H1 (cell line): ENCODE measurements around the gene CTSW. TPM values are rescaled to one million over a fixed set of nuclear protein-coding genes. Genes with fewer than 3 reads are reported as not detected.

Experiments used
- CTCF ChIA-PET: fragments of 300-600 bp; sonication (Branson Sonifier 250); formaldehyde crosslinking; loops from one replicate; lab custom pipeline; 2021; ENCODE audit not compliant: partially characterized antibody; lab: Charles Lee
- POLR2A ChIA-PET: fragments of 300-600 bp; sonication (Branson Sonifier 250); formaldehyde crosslinking; loops from one replicate; lab custom pipeline; 2021; ENCODE audit warnings: inconsistent platforms; ENCODE audit not compliant: partially characterized antibody; lab: Charles Lee
- DNase-seq, 2 experiments: peaks; one replicate each; pipeline versions ENCODE4 v3.0.0 to v3.0.0-alpha.2; 2010 to 2022; ENCODE audit warnings: low spot score in 2 of 2, low read depth in 1 of 2, mixed read lengths in 1 of 2
- FAIRE-seq: peaks from 2 replicates; lab custom pipeline; 2011; peaks lifted over from hg19 to GRCh38; lab: Jason Lieb, UNC
- H2AFZ ChIP-seq: 2 replicates; pipeline ENCODE4 v1.8.1; 2012; ENCODE audit warnings: low read length, inconsistent platforms
- H2AK5ac ChIP-seq: 2 replicates; pipeline ENCODE4 v1.6.1; 2013; ENCODE audit warnings: low read depth, low read length
- H2BK120ac ChIP-seq: replicated peaks from 2 replicates; pipeline ENCODE3; 2013; ENCODE audit warnings: low read depth, low read length, inconsistent platforms
- H2BK12ac ChIP-seq: 2 replicates; pipeline ENCODE4 v1.6.1; 2013; ENCODE audit warnings: low read depth, low read length
- H2BK15ac ChIP-seq: 2 replicates; pipeline ENCODE4 v1.6.1; 2013; ENCODE audit warnings: low read length
- H2BK20ac ChIP-seq: 2 replicates; pipeline ENCODE4 v1.6.1; 2013; ENCODE audit warnings: low read length
- H2BK5ac ChIP-seq: 2 replicates; pipeline ENCODE4 v1.6.1; 2013; ENCODE audit warnings: low read depth, low read length
- H3K14ac ChIP-seq: 2 replicates; pipeline ENCODE4 v1.6.1; 2013; ENCODE audit warnings: inconsistent platforms; ENCODE audit not compliant: insufficient read length
- H3K18ac ChIP-seq: 2 replicates; pipeline ENCODE4 v1.6.1; 2013; ENCODE audit warnings: low read length; ENCODE audit errors: extremely low read depth
- H3K23ac ChIP-seq: 2 replicates; pipeline ENCODE4 v1.6.1; 2013; ENCODE audit warnings: inconsistent platforms; ENCODE audit not compliant: insufficient read length
- H3K23me2 ChIP-seq: 2 replicates; pipeline ENCODE4 v1.6.1; 2013; ENCODE audit warnings: low read depth, low read length
- H3K27ac ChIP-seq: 2 replicates; pipeline ENCODE4 v1.6.1; 2011; ENCODE audit warnings: low read depth, low read length, inconsistent platforms
- H3K27me3 ChIP-seq, 4 experiments: replicated peaks in 1 of 4; 1 replicate in 1 of 4; 2 replicates in 3 of 4; pipeline versions ENCODE4 v1.6.1 to v1.8.1; 2011 to 2013; ENCODE audit warnings: low read length in 3 of 4, mild to moderate bottlenecking in 3 of 4, inconsistent platforms in 2 of 4, mixed read lengths in 2 of 4, moderate library complexity in 1 of 4; ENCODE audit not compliant: control insufficient read depth in 3 of 4, insufficient read depth in 3 of 4; ENCODE audit errors: extremely low read depth in 1 of 4
- H3K36me3 ChIP-seq, 4 experiments: 2 replicates each; pipeline versions ENCODE4 v1.6.1 to v1.8.1; 2011 to 2013; ENCODE audit warnings: mild to moderate bottlenecking in 4 of 4, low read length in 3 of 4, moderate library complexity in 2 of 4, control low read depth in 1 of 4, inconsistent platforms in 1 of 4; ENCODE audit not compliant: insufficient read depth in 4 of 4, control insufficient read depth in 2 of 4
- H3K4ac ChIP-seq: replicated peaks from 2 replicates; pipeline ENCODE3; 2013; ENCODE audit warnings: low read length, low read depth, mixed read lengths, inconsistent platforms; ENCODE audit not compliant: insufficient read length
- H3K4me1 ChIP-seq, 4 experiments: replicated peaks in 1 of 4; 1 replicate in 1 of 4; 2 replicates in 3 of 4; pipeline versions ENCODE4 v1.6.1 to v1.8.1; 2011 to 2013; ENCODE audit warnings: low read length in 3 of 4, inconsistent platforms in 2 of 4, mixed read lengths in 1 of 4; ENCODE audit not compliant: insufficient read depth in 4 of 4, control insufficient read depth in 3 of 4
- H3K4me2 ChIP-seq, 2 experiments: 2 replicates each; pipeline versions ENCODE4 v1.6.1 to v1.8.1; 2011 to 2013; ENCODE audit warnings: low read depth in 2 of 2, low read length in 2 of 2, control low read depth in 1 of 2, inconsistent platforms in 1 of 2, mild to moderate bottlenecking in 1 of 2; ENCODE audit not compliant: insufficient read depth in 1 of 2
- H3K4me3 ChIP-seq, 4 experiments: fragments of 200-600, 300-600 bp in 1 of 4; sonication (generic), shearing (Covaris generic), sonication (Bioruptor Twin) in 1 of 4; 2 replicates each; pipeline versions ENCODE4 v1.5.1 to v1.8.1; 2011 to 2016; ENCODE audit warnings: low read length in 4 of 4, low read depth in 3 of 4, control low read depth in 2 of 4, inconsistent platforms in 2 of 4, mild to moderate bottlenecking in 2 of 4, mixed read lengths in 1 of 4, moderate library complexity in 1 of 4; ENCODE audit not compliant: insufficient read depth in 2 of 4; ENCODE audit errors: extremely low read depth in 1 of 4
- H3K56ac ChIP-seq: replicated peaks from 2 replicates; pipeline ENCODE3; 2013; ENCODE audit warnings: low read depth, mild to moderate bottlenecking, mixed read lengths, low read length, inconsistent platforms; ENCODE audit not compliant: insufficient read length
- H3K79me1 ChIP-seq: 2 replicates; pipeline ENCODE4 v1.6.1; 2013; ENCODE audit warnings: low read depth, low read length, control low read depth
- H3K79me2 ChIP-seq, 2 experiments: 2 replicates each; pipeline versions ENCODE4 v1.6.1 to v1.8.1; 2012 to 2013; ENCODE audit warnings: low read length in 2 of 2, mild to moderate bottlenecking in 2 of 2, inconsistent platforms in 1 of 2; ENCODE audit not compliant: insufficient read depth in 2 of 2, control insufficient read depth in 1 of 2
- H3K9ac ChIP-seq, 4 experiments: replicated peaks in 1 of 4; 1 replicate in 1 of 4; 2 replicates in 3 of 4; pipeline versions ENCODE4 v1.6.1 to v1.8.1; 2011 to 2013; ENCODE audit warnings: low read depth in 3 of 4, low read length in 3 of 4, control low read depth in 2 of 4, mild to moderate bottlenecking in 2 of 4, moderate library complexity in 2 of 4, inconsistent platforms in 1 of 4; ENCODE audit errors: extremely low read depth in 1 of 4
- H3K9me3 ChIP-seq, 2 experiments: 2 replicates each; pipeline versions ENCODE4 v1.6.1 to v1.8.1; 2012 to 2013; ENCODE audit warnings: mild to moderate bottlenecking in 2 of 2, moderate library complexity in 2 of 2, control low read depth in 1 of 2, inconsistent platforms in 1 of 2, low read depth in 1 of 2, low read length in 1 of 2, mixed read lengths in 1 of 2; ENCODE audit not compliant: insufficient read depth in 2 of 2
- H4K20me1 ChIP-seq, 2 experiments: replicated peaks in 1 of 2; 2 replicates each; pipeline versions ENCODE3 to v1.8.1; 2011 to 2013; ENCODE audit warnings: inconsistent platforms in 2 of 2, low read length in 2 of 2, mild to moderate bottlenecking in 1 of 2; ENCODE audit not compliant: insufficient read depth in 2 of 2, control insufficient read depth in 1 of 2
- H4K5ac ChIP-seq: 2 replicates; pipeline ENCODE4 v1.6.1; 2013; ENCODE audit warnings: low read length, low read depth, mixed read lengths, inconsistent platforms; ENCODE audit not compliant: insufficient read length
- H4K8ac ChIP-seq: 2 replicates; pipeline ENCODE4 v1.8.0; 2013; ENCODE audit warnings: mild to moderate bottlenecking, moderate library complexity, low read length, inconsistent platforms; ENCODE audit not compliant: insufficient read depth; ENCODE audit errors: extremely low read depth
- H4K91ac ChIP-seq: replicated peaks from 2 replicates; pipeline ENCODE3; 2013; ENCODE audit warnings: low read length, mixed read lengths, inconsistent platforms; ENCODE audit not compliant: insufficient read length
- BACH1 ChIP-seq: IDR thresholded peaks from 2 replicates; pipeline ENCODE4 v1.6.1; 2012; ENCODE audit warnings: low read length, improper control_type of control experiment
- CBX8 ChIP-seq: fragments of 300-800, 300-1000 bp; sonication (generic); IDR thresholded peaks from 2 replicates; pipeline ENCODE4 v1.7.1; 2016; ENCODE audit warnings: low read depth, low read length, borderline replicate concordance
- CHD2 ChIP-seq: IDR thresholded peaks from 2 replicates; pipeline ENCODE4 v1.6.1; 2012; ENCODE audit warnings: low read length, improper control_type of control experiment
- CTBP2 ChIP-seq: IDR thresholded peaks from 2 replicates; pipeline ENCODE4 v1.7.0; 2011; ENCODE audit warnings: borderline replicate concordance, mild to moderate bottlenecking, moderate library complexity, mixed read lengths, low read length; ENCODE audit not compliant: insufficient read depth, insufficient read length
- RXRA ChIP-seq: IDR thresholded peaks from 2 replicates; pipeline ENCODE4 v1.6.1; 2011; ENCODE audit warnings: low read depth, mild to moderate bottlenecking, low read length, moderate library complexity; ENCODE audit not compliant: insufficient read depth
- SIN3A ChIP-seq, 2 experiments: IDR thresholded peaks in 1 of 2; conservative IDR thresholded peaks in 1 of 2; 2 replicates each; pipeline ENCODE4 v1.6.1; 2011 to 2012; ENCODE audit warnings: low read length in 2 of 2, improper control_type of control experiment in 1 of 2, low read depth in 1 of 2, mild to moderate bottlenecking in 1 of 2
- TAF7 ChIP-seq: optimal IDR thresholded peaks from 2 replicates; pipeline ENCODE3; 2011; ENCODE audit warnings: low read depth, mild to moderate bottlenecking, inconsistent platforms, low read length, moderate library complexity, borderline replicate concordance
- TBP ChIP-seq: IDR thresholded peaks from 2 replicates; pipeline ENCODE4 v1.6.1; 2011; ENCODE audit warnings: low read depth, low read length, improper control_type of control experiment
- WGBS, 2 experiments: shearing (Covaris generic) in 1 of 2; methylation state at CpG; one replicate each; pipeline versions ENCODE4 v1.1.6 to v1.1.7; 2013 to 2015; ENCODE audit warnings: low lambda C conversion rate in 2 of 2, mixed read lengths in 2 of 2, inconsistent platforms in 1 of 2, low coverage in 1 of 2, missing lambda C conversion rate in 1 of 2; ENCODE audit not compliant: insufficient replicate concordance in 2 of 2, insufficient coverage in 1 of 2, insufficient read length in 1 of 2; ENCODE audit errors: extremely low coverage in 1 of 2, missing lambda C conversion rate in 1 of 2; 5-methylcytosine and 5-hydroxymethylcytosine counted together
- polyA plus RNA-seq, 7 experiments: library from polyadenylated mRNA; depleted of rRNA in 3 of 7; stranded (reverse) in 5 of 7; unstranded in 2 of 7; fragments of >200 nt in 5 of 7; fragments of 200-250 nt in 2 of 7; gene quantifications; 1 replicate in 5 of 7; 2 replicates in 1 of 7; 4 replicates in 1 of 7; pipeline versions ENCODE4 v1.2.1 to v1.2.3, GENCODE V29; 2011 to 2013; ENCODE audit warnings: missing spikeins in 2 of 7, mixed read lengths in 2 of 7
- total RNA-seq: library from RNA; stranded (reverse); fragmentation: NEBNext Ultra II Directional; extraction: Animal tissue kit (Norgen Biotek cat#: 25700); gene quantifications from 2 replicates; pipeline ENCODE4 v1.2.1, GENCODE V29; 2021

Gene CTSW
- total and polyA plus RNA-seq, 2 of the 8 experiments (the other 6 are each of a cell fraction or from before 2014, with no cell fraction given) = not detected

DNA sequence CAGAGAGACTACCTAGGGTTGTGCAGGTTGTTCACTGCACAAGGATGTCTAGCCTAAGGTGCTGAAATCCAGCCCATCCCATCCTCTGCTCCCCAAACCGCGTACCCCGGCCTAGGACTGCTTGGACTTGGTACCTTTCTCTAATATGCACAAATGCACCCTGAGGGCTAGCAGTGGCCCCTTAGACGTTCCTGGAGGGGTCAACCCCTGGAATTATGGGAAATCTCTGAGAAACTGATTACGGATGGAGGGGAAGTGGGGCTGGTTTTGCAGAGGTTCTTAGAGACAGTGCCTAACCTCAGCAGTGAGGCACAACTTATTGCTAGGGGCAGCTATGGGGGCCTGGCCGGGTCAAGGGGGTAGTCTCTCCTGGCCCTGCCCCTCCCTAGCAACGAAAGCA lies 36.8 kb downstream of the CTSW start:
- Histone ChIP-seq H2BK120ac (no peak overlapping the region), H3K14ac (no peak overlapping the region), H2BK12ac (no peak overlapping the region), H2BK5ac (no peak overlapping the region), H4K91ac (no peak overlapping the region), H4K8ac (no peak overlapping the region), H3K27me3 (no peaks in the 10 kb centered on the region; a peak in 1 of 7 replicates), H3K18ac (no peak overlapping the region), H4K20me1 (peaks cover 0 to 7% of the 10 kb centered on the region in 2 experiments), H3K79me2 (peaks cover 0 to 7% of the 10 kb centered on the region in 2 experiments; a peak in 2 of 4 replicates), H2BK20ac (no peak overlapping the region), H3K4me2 (no peak overlapping the region), H3K9me3 (no peaks in the 10 kb centered on the region), H3K36me3 (no peaks in the 10 kb centered on the region), H3K4me3 (no peak overlapping the region), H3K56ac (no peak overlapping the region), H3K4me1 (peaks cover 2 to 22% (median 14%) of the 10 kb centered on the region in 4 experiments; a peak in 5 of 7 replicates), H3K79me1 (peaks cover 7% of the 10 kb centered on the region; the same call in 1 of the 2 replicates), H2AFZ (no peak overlapping the region), H2AK5ac (no peak overlapping the region), H3K4ac (no peak overlapping the region), H2BK15ac (no peak overlapping the region), H3K23me2 (peaks cover 13% of the 10 kb centered on the region; the same call in 1 of the 2 replicates), H4K5ac (no peak overlapping the region), H3K27ac (no peak overlapping the region), H3K9ac (no peak overlapping the region), H3K23ac (no peak overlapping the region)
- TF ChIP-seq CBX8 (no peak), SIN3A (conservative IDR thresholded peaks at IDR 0.05 in 1 of 2, IDR thresholded peaks at IDR 0.05 in 1 of 2; ENCODE audit: low read depth in 1 of 2, low read length in 2 of 2) (no peak), TAF7 (no peak), CTBP2 (no peak), BACH1 (no peak), CHD2 (no peak), TBP (no peak), RXRA (no peak)
- CTCF ChIA-PET = interaction anchor here (1.2 to 11.7 kb wide), 5 partner anchors 10 to 56 kb away, joined by 5 to 212 read pairs (median 11); partner anchors contain the start of genes CCDC85B, FIBP and MUS81
- no peak for FAIRE-seq
- 86% methylated on average over 7 of the region's 7 CpGs; no CpG with 5 or more reads in 1 of the 2 experiments for WGBS, 2 experiments
- POLR2A ChIA-PET = interaction anchor here (0.6 to 4.9 kb wide), 7 partner anchors 23 to 93 kb away, joined by 3 to 36 read pairs (median 4); partner anchors contain the start of genes CCDC85B, FIBP and MUS81
- DNase-seq = no peak
